Thymus (tissue), 11 donors: Measurements from ENCODE around the gene TENM4. TPM values are rescaled to one million over a fixed set of nuclear protein-coding genes. Genes with fewer than 3 reads are reported as not detected.

ENCODE experiments used
- DNase-seq, 9 donors: peaks; one replicate each; pipeline ENCODE4 v3.0.0-alpha.2; 2013; ENCODE audit warnings: low spot score in 9 of 9, low read depth in 6 of 9, missing footprints in 1 of 9
- H3K27ac ChIP-seq, 2 donors: one replicate each; pipeline ENCODE4 v1.5.1; 2013; ENCODE audit warnings: control low read depth in 1 of 2, low read depth in 1 of 2, low read length in 1 of 2, mild to moderate bottlenecking in 1 of 2, moderate library complexity in 1 of 2
- H3K27me3 ChIP-seq, 2 donors: one replicate each; pipeline ENCODE4 v1.5.1; 2013; ENCODE audit warnings: low read length in 1 of 2; ENCODE audit not compliant: control insufficient read depth in 2 of 2, insufficient read depth in 1 of 2
- H3K36me3 ChIP-seq, 2 donors: one replicate each; pipeline ENCODE4 v1.5.1; 2013; ENCODE audit warnings: low read length in 1 of 2, mild to moderate bottlenecking in 1 of 2, moderate library complexity in 1 of 2; ENCODE audit not compliant: control insufficient read depth in 2 of 2, insufficient read depth in 2 of 2
- H3K4me1 ChIP-seq, 2 donors: one replicate each; pipeline ENCODE4 v1.5.1; 2013; ENCODE audit warnings: low read length in 2 of 2; ENCODE audit not compliant: control insufficient read depth in 2 of 2, insufficient read depth in 2 of 2
- H3K4me3 ChIP-seq, 2 donors: one replicate each; pipeline ENCODE4 v1.5.1; 2013; ENCODE audit warnings: low read length in 2 of 2, control low read depth in 1 of 2, mild to moderate bottlenecking in 1 of 2
- H3K9me3 ChIP-seq, 2 donors: one replicate each; pipeline ENCODE4 v1.5.1; 2013; ENCODE audit warnings: low read length in 1 of 2, mild to moderate bottlenecking in 1 of 2; ENCODE audit not compliant: control insufficient read depth in 2 of 2, insufficient read depth in 1 of 2
- WGBS: extraction: QIAGEN DNeasy Blood & Tissue Kit; methylation state at CpG from one replicate; pipeline ENCODE4 v1.1.7; 2013; 5-methylcytosine and 5-hydroxymethylcytosine counted together
- polyA plus RNA-seq: library from polyadenylated mRNA; stranded (reverse); fragments of 200-250 nt; gene quantifications from one replicate; pipeline ENCODE4 v1.2.3, GENCODE V29; 2013
- total RNA-seq: library from RNA; stranded (reverse); fragments of 120-200 nt; gene quantifications from one replicate; pipeline ENCODE4 v1.2.4, GENCODE V29; 2013
- donor health status: healthy.

Gene TENM4
- total and polyA plus RNA-seq, 2 donors, result 1.0 to 2.8 TPM

GRCh38 chr11:79390923-79391322 is 49.9 kb downstream of the TENM4 start:
- WGBS, result 45% methylated on average over 2 of the region's 2 CpGs
- no peaks in the 10 kb centered on the region for H3K27me3 ChIP-seq
- no peaks in the 10 kb centered on the region for H3K9me3 ChIP-seq

GRCh38 chr11:79390477-79390876 is 50.4 kb downstream of the TENM4 start:
- H3K27me3 ChIP-seq, result no peaks in the 10 kb centered on the region
- H3K36me3 ChIP-seq, result no peaks in the 10 kb centered on the region
- no peak for DNase-seq
- 89% methylated on average over 2 of the region's 2 CpGs for WGBS
- no peaks in the 10 kb centered on the region for H3K4me1 ChIP-seq
- H3K9me3 ChIP-seq, result no peaks in the 10 kb centered on the region
- no peak overlapping the region for H3K4me3 ChIP-seq
- H3K27ac ChIP-seq, result no peak overlapping the region

More at GRCh38 chr11:79390923-79391322, 49.9 kb downstream of the TENM4 start:
- DNase-seq, result no peak
- Histone ChIP-seq H3K4me1 (no peaks in the 10 kb centered on the region), H3K27ac (no peak overlapping the region), H3K36me3 (no peaks in the 10 kb centered on the region), H3K4me3 (no peak overlapping the region)

GRCh38 chr11:79388201-79388600 is 52.6 kb downstream of the TENM4 start:
- H3K27me3 ChIP-seq, result no peaks in the 10 kb centered on the region
- no peaks in the 10 kb centered on the region for H3K4me1 ChIP-seq
- H3K9me3 ChIP-seq, result no peaks in the 10 kb centered on the region
- WGBS, result 95% methylated on average over 2 of the region's 2 CpGs
- no peak overlapping the region for H3K4me3 ChIP-seq
- H3K27ac ChIP-seq, result no peak overlapping the region
- no peak for DNase-seq
- no peaks in the 10 kb centered on the region for H3K36me3 ChIP-seq

GRCh38 chr11:79383874-79384273 is 57.0 kb downstream of the TENM4 start:
- H3K4me1 ChIP-seq, result no peaks in the 10 kb centered on the region
- H3K9me3 ChIP-seq, result no peaks in the 10 kb centered on the region
- H3K27me3 ChIP-seq, result no peaks in the 10 kb centered on the region
- H3K36me3 ChIP-seq, result no peaks in the 10 kb centered on the region
- no peak for DNase-seq
- no peak overlapping the region for H3K4me3 ChIP-seq
- 87% methylated on average over 3 of the region's 3 CpGs for WGBS
- H3K27ac ChIP-seq, result no peak overlapping the region

GRCh38 chr11:79382301-79383050 is 58.4 kb downstream of the TENM4 start:
- H3K27ac ChIP-seq, result no peak overlapping the region
- no peaks in the 10 kb centered on the region for H3K4me1 ChIP-seq
- H3K36me3 ChIP-seq, result no peaks in the 10 kb centered on the region
- no peaks in the 10 kb centered on the region for H3K27me3 ChIP-seq
- DNase-seq, result no peak
- no peak overlapping the region for H3K4me3 ChIP-seq
- 73% methylated on average over 6 of the region's 6 CpGs for WGBS
- H3K9me3 ChIP-seq, result no peaks in the 10 kb centered on the region

GRCh38 chr11:79381036-79381435 is 59.8 kb downstream of the TENM4 start:
- Histone ChIP-seq H3K4me1 (no peaks in the 10 kb centered on the region), H3K36me3 (no peaks in the 10 kb centered on the region), H3K27ac (no peak overlapping the region), H3K9me3 (no peaks in the 10 kb centered on the region), H3K4me3 (no peak overlapping the region), H3K27me3 (no peaks in the 10 kb centered on the region)
- 53% methylated on average over 3 of the region's 3 CpGs for WGBS
- no peak for DNase-seq

GRCh38 chr11:79377406-79377805 is 63.4 kb downstream of the TENM4 start:
- H3K36me3 ChIP-seq, result no peaks in the 10 kb centered on the region
- DNase-seq, result no peak
- 79% methylated on average over 2 of the region's 2 CpGs for WGBS
- no peaks in the 10 kb centered on the region for H3K4me1 ChIP-seq
- H3K27ac ChIP-seq, result no peak overlapping the region
- no peaks in the 10 kb centered on the region for H3K9me3 ChIP-seq
- H3K27me3 ChIP-seq, result no peaks in the 10 kb centered on the region
- no peak overlapping the region for H3K4me3 ChIP-seq

GRCh38 chr11:79375818-79376550 is 64.8 kb downstream of the TENM4 start:
- Histone ChIP-seq H3K9me3 (no peaks in the 10 kb centered on the region), H3K27me3 (no peaks in the 10 kb centered on the region), H3K4me3 (no peak overlapping the region), H3K36me3 (no peaks in the 10 kb centered on the region), H3K27ac (peak overlapping the region in 1 of 2 donors; percentile 49), H3K4me1 (no peaks in the 10 kb centered on the region)
- 62% methylated on average over 3 of the region's 3 CpGs for WGBS
- peak in 2 of 9 donors; percentile 7 to 27 for DNase-seq

GRCh38 chr11:79374727-79375126 is 66.1 kb downstream of the TENM4 start:
- Histone ChIP-seq H3K4me1 (no peaks in the 10 kb centered on the region), H3K9me3 (no peaks in the 10 kb centered on the region), H3K27ac (no peak overlapping the region), H3K27me3 (no peaks in the 10 kb centered on the region), H3K36me3 (no peaks in the 10 kb centered on the region), H3K4me3 (no peak overlapping the region)
- no peak for DNase-seq
- WGBS, result 44% methylated on average over 7 of the region's 7 CpGs
